Stimulated activated CD4-positive, alpha-beta T cell treated with anti-CD3 and anti-CD28 coated beads, TNF-alpha, amount 100 ng/mL, for 48 hours (primary cell): Measurements from ENCODE around the gene HRH3.

Experiments used
- DNase-seq, 3 donors: peaks; one replicate each; pipeline ENCODE4 v3.0.0-alpha.2; 2020; ENCODE audit warnings: low read depth in 3 of 3

The HRH3 gene

DNA sequence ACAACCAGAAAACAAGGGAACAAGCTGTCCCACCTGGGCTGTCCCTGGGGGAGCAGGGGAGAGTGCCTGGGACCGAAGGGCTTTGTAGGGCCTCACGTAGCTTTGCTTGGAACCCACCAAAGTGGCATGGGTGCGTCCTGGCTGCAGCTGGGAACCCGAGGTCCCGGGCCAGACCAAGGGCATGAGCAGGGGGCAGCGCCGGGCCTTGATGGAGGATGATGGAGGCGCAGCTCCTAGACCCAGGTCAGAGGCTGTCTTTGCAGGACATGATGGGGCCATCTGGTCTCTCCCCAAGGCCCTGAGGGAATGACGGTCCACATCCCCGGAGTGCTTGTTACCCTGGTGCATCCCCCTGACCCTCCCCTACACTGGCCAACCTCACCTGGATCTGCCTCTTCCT is 10.6 kb upstream of the HRH3 start:
- DNase-seq, result no peak

DNA sequence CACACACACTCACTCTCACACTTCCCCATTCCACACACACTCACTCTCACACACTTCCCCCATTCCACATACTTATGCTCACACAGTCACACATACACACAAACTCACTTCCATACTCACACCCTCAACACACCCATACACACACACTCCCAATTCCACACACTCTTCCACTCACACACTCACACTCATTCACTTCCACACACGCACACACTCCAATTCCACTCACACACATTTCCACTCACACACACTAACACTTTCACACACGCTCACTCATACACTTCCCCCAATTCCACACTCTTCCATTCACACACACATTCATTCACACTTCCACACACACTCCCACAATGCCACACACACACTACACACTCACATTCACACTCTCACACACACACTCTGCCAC is 10.2 kb upstream of the HRH3 start:
- DNase-seq, result no peak

GRCh38 chr20:62229667-62230066 is 9.6 kb upstream of the HRH3 start:
- DNase-seq, result no peak

DNA sequence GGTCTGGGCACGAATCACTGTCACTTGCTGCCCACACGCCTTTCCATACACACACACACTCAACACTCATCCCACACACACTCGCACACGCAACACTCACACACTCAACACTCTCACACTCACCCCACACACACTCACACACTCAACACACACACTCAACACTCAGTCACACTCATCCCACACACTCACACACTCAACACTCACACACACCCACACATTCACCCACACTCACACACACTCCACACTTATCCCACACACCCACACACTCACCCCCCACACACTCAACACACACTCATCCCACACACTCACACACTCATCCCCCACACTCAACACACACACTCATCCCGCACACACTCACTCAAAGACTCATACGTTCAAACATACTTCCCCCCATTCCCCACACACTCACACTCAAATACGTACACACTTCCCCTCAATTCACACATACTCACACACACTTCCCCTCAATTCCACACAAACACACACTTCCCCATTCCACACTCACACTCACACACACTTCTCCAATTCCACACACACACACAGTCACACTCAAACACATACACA is 9.0 kb upstream of the HRH3 start:
- no peak for DNase-seq

- no peak for DNase-seq
Measured at GRCh38 chr20:62227977-62228958, 8.2 kb upstream of the HRH3 start.

GRCh38 chr20:62227591-62227976 is 7.5 kb upstream of the HRH3 start:
- DNase-seq, result no peak

DNA sequence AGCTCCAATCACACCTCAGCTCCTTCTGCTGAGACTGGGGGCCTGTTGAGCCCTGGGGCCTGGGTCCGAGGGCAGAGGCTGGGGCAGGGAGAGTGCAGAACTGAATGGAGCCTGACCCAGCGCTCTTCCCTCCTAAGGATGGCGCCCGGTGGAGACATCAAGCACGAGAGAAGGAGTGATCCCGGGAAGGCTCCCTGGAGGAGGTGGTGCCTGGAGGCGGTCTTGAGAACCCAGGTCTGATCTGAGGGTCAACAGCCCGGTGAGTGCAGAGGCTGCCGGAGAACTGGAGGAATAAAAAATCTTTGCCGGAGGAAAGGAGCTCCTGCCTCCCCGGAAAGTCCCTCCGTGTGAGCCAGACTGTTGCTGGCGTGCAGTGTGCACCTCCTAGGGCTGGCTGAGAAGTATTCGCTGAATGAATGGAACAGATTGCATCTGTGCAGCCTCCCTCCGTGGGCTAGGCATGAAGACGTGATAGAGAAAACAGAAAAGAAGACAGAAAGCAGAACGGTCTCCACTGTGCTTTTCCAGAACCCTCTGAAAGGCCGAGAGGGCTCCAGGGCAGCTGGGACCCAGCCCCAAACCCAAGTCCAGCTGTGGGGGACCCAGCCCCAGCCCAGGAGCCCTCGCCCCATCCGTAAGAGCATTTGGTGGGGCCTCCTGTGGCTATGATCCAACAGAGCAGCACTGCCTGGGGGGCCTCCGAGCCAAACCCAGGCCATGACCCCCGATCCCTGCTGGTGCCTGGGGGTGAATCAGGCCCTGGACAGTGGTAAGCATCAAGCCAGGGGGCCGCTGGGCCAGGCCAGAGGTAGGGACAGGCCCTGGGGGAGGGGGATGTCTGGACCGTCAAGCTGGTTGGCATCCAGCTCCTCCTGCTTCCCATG is 6.9 kb upstream of the HRH3 start:
- no peak for DNase-seq

GRCh38 chr20:62225820-62226635 is 6.0 kb upstream of the HRH3 start:
- DNase-seq, result no peak

GRCh38 chr20:62225026-62225425 is 4.9 kb upstream of the HRH3 start:
- no peak for DNase-seq

- no peak for DNase-seq
Measured at GRCh38 chr20:62224113-62224855, 4.2 kb upstream of the HRH3 start.

GRCh38 chr20:62223571-62223970 is 3.5 kb upstream of the HRH3 start:
- DNase-seq, result no peak

GRCh38 chr20:62222972-62223371 is 2.9 kb upstream of the HRH3 start:
- no peak for DNase-seq

GRCh38 chr20:62222266-62222850 is 2.3 kb upstream of the HRH3 start:
- DNase-seq, result no peak

DNA sequence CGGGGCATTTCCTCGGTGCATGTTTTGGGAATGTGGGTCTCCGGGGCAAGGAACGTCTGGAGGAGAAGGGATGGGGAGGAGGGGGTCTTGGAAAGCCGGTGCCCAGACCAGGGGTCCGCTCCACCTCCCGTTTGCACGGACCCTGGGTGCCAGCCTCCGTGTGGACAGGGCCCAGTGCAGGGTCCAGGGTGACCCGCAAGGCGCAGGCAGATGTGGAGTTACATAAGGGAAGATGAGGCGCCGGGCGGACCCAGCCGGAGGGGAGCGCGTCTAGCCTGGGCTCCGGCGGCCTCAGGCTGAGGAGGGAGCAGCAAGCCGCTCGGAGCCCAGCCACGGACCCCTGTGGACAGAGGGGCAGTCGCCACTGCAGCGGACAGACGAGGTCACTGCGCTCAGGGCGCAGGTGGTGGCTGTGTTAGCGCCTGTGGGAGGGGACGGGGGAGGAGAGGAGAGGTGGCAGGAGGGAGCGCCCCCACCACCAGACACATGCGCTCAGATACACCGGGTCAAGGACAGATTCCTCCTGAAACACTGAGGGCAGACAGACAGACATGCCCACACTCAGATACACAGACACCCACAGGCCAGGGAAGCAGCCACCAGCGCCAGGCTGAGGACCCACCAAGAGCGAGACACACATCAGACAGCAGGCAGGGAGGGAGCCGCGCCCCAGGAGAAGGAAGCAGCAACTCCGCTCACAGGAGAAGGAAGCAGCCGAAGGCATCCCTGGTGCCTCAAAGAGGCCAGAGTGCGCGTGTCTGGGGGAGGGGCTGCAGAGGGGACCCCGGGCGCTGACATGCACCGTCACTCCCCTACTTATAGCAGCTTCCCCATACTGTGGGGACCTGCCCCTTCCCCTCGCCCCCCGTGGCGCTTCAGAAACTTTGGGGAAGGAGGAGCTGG is 839 bp upstream of the HRH3 start:
- no peak for DNase-seq

DNA sequence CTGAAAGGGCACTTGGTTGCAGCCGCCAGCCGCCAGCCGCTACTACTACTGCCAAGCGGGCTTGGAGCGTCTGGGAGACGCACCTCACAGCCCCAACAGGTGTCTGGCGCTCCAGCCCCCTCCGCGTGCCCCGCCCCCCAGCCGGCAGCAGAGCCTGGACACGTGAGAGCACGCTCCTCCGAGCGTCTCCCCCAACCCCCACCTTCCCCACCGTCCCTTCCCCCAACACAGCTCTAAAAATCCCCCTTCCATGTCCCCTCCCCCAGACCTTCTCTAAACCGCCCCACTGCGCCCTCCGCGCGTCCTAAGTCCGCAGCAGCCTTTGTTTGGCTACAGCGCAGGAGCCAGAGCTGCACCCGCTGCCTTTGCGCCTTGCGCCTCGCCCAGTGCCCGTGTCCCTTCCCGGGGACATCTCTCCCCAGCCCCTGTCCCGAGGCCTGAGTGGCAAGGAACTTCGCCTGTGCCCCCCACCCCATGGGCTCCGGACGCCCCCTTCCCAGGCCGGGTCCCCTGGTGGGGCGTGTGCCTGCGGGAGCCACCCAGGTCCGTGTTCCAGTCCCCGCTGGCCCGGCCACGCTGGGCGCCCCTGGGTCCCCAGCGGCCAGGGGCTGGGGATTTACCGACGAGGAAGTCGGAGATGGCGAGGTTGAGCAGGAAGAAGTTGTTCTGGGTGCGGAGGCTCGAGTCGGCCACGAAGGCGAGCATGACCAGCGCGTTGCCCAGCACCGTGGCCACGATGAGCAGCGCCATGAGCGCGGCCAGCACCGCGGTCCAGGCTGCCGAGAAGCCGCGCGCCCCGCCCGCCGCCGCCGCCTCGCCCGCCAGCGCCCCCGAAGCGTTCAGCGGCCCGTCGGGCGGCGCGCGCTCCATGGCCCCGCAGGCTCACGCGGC is 732 bp downstream of the HRH3 start:
- DNase-seq, result no peak

- no peak for DNase-seq
Measured at GRCh38 chr20:62217913-62218773, 1.9 kb downstream of the HRH3 start.
